Measurements from ENCODE around the gene ADGRG6.
"Not testable (repeated sequence)": the region's sequence is repeated elsewhere in the genome, so short reads cannot be mapped to it uniquely, and the experiment has no call there.

The ADGRG6 gene

GRCh38 chr6:142452993-142453392 lies 151.2 kb downstream of the ADGRG6 start:
- in situ Hi-C loops (cut with HindIII; ENCODE audit: low sequenced_read_pairs) = no loop called here
- no peak overlapping the region for H3K4me3 ChIP-seq (ENCODE audit: low read depth, low read length)
- DNase-seq (ENCODE audit: low read depth, low spot score) = no peak
- no peak for TF ChIP-seq CTCF (IDR thresholded peaks at IDR 0.05; ENCODE audit: low read depth, low read length)

GRCh38 chr6:142454196-142454595 lies 152.4 kb downstream of the ADGRG6 start:
- peak; percentile 19 for DNase-seq (ENCODE audit: low read depth, low spot score)
- H3K4me3 ChIP-seq (ENCODE audit: low read depth, low read length); in situ Hi-C loops (cut with HindIII; ENCODE audit: low sequenced_read_pairs): not testable (repeated sequence)

- in situ Hi-C loops (cut with HindIII; ENCODE audit: low sequenced_read_pairs); DNase-seq (ENCODE audit: low read depth, low spot score); H3K4me3 ChIP-seq (ENCODE audit: low read depth, low read length): not testable (repeated sequence)
Measured at GRCh38 chr6:142454848-142455247, 153.0 kb downstream of the ADGRG6 start.

- in situ Hi-C loops (cut with HindIII; ENCODE audit: low sequenced_read_pairs) = no loop called here
- TF ChIP-seq CTCF (IDR thresholded peaks at IDR 0.05; ENCODE audit: low read depth, low read length) = no peak
- DNase-seq (ENCODE audit: low read depth, low spot score) = no peak
- H3K4me3 ChIP-seq (ENCODE audit: low read depth, low read length) = no peak overlapping the region
Measured at GRCh38 chr6:142455957-142456589, 154.3 kb downstream of the ADGRG6 start.

GRCh38 chr6:142457638-142458406 lies 156.0 kb downstream of the ADGRG6 start:
- no peak for DNase-seq (ENCODE audit: low read depth, low spot score)
- H3K4me3 ChIP-seq (ENCODE audit: low read depth, low read length) = no peak overlapping the region
- in situ Hi-C loops (cut with HindIII; ENCODE audit: low sequenced_read_pairs) = no loop called here
- TF ChIP-seq CTCF (IDR thresholded peaks at IDR 0.05; ENCODE audit: low read depth, low read length) = no peak

- no peak for DNase-seq (ENCODE audit: low read depth, low spot score)
- in situ Hi-C loops (cut with HindIII; ENCODE audit: low sequenced_read_pairs) = no loop called here
- no peak overlapping the region for H3K4me3 ChIP-seq (ENCODE audit: low read depth, low read length)
- TF ChIP-seq CTCF (IDR thresholded peaks at IDR 0.05; ENCODE audit: low read depth, low read length) = no peak
Measured at GRCh38 chr6:142458836-142459235, 157.0 kb downstream of the ADGRG6 start.

GRCh38 chr6:142459271-142459670 lies 157.5 kb downstream of the ADGRG6 start:
- no peak for TF ChIP-seq CTCF (IDR thresholded peaks at IDR 0.05; ENCODE audit: low read depth, low read length)
- DNase-seq (ENCODE audit: low read depth, low spot score) = peak; percentile 52
- in situ Hi-C loops (cut with HindIII; ENCODE audit: low sequenced_read_pairs) = no loop called here

More at GRCh38 chr6:142459271-142459670, 157.5 kb downstream of the ADGRG6 start:
- H3K4me3 ChIP-seq (ENCODE audit: low read depth, low read length) = no peak overlapping the region

Data from astrocyte of the spinal cord (primary cell).